Activated CD8-positive, alpha-beta memory T cell treated with anti-CD3 and anti-CD28 coated beads, Interleukin-2, amount 50 U/mL, for 4 hours (primary cell): ENCODE results near the gene ULK2.
"Not testable (repeated sequence)": the region's sequence is repeated elsewhere in the genome, so short reads cannot be mapped to it uniquely, and the experiment has no call there.

Source experiments
- DNase-seq: peaks from one replicate; pipeline ENCODE4 v3.0.0-alpha.2; 2020

Gene ULK2

DNA sequence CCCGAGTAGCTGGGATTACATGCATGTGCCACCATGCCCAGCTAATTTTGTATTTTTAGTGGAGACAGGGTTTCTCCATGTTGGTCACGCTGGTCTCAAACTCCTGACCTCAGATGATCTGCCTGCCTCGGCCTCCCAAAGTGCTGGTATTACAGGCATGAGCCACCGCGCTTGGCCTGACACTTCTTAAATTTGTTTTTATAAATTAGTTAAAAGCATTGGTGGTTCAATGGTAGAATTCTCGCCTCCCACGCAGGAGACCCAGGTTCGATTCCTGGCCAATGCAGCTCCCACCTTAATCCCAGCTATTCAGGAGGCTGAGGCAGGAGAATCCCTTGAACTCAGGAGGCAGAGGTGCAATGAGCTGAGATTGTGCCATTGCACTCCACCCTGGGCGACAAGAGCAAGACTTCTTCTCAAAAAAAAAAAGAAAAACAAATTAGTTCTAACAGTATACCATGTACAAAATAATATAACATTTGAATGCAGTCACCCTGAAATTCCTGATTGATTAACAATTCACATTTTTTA lies 7.0 kb downstream of the ULK2 start:
- not testable (repeated sequence) for DNase-seq

DNA sequence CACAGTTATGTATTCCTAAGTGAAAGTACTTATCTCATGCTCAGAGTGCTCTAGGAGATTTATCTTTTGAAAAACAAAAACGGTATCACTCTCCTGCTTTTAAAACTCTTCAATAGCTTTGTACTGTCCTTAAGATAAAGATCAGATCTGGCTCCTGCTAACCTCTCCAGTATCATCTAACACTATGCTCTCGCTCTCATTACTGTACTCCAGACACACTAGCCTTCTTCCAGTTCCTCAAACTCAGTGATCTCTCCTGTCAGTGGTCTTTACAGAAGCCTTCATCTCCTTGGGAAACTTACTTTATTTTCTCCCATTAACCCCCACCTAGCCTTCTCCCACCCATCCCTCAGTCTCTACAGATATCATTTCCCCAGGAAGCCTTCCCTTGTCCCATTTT lies 10.1 kb downstream of the ULK2 start:
- DNase-seq: no peak

DNA sequence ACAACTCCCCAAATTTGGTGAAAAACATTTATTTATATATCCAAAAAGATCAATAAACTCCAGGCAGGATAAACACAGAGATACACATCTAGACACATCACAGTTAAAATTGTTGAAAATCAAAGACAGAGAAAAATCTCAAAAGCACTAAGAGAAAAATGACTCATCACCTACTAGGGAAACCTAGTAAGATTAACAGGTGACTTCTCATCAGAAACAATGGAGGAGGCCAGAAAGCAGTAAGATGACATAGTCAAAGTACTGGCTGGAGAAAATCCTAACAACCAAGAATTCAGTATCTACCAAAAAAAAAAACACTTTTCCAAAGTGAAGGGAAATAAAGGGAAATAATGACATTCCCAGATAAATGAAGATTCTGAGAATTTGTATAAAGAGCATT lies 33.8 kb downstream of the ULK2 start:
- no peak for DNase-seq

DNA sequence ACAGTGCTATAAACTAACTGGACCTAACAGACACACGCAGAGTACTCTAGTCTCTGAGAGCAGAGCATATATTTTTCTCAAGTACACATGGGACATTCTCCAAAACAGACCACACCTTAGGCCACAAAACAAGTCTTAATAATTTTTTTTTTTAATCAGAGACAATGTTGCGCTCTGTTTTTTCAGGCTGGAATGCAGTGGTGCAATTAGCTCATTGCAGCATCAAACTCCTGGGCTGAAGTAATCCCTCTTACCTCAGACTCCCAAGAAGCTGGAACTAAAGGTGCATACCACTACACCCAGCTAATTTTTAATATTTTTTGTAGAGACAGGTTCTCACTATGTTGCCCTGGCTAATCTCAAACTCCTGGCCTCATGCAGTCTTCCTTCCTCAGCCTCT lies 37.7 kb downstream of the ULK2 start:
- DNase-seq: no peak

DNA sequence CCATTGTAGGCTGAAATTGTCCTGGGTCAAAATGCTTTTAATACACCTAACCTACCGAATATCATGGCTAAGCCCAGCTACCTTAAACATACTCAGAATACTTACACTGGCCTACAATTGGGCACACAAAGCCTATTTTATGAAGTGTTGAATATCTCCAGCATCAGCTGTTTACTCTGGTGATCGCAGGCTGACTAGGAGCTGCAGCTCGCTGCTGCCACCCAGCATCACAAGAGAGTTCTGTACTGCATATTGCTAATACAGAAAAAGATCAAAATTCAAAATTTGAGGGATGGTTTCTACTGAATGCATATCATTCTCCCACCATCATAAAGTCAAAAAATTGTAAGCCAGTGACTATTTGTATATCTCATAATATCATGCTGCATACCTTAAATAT lies 55.3 kb downstream of the ULK2 start:
- DNase-seq: no peak

DNA sequence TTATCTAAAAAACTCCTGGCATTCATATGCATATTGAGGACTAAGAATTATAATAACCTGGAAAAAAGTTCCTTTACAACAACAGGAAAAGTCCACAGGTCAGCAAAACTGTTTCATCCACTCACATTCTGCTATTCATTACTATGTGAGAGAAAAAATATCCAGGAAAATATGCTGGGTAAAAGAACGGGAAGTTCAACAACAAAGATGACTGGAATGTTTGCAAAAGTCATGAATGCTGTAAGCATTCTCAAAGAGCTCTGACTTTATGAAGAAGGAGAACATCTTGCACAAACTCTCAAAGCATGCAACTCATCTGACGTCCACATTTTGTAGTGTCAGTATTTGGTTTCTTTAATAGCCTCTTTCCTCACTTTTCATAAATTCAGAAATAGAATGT lies 62.7 kb downstream of the ULK2 start:
- DNase-seq: no peak

DNA sequence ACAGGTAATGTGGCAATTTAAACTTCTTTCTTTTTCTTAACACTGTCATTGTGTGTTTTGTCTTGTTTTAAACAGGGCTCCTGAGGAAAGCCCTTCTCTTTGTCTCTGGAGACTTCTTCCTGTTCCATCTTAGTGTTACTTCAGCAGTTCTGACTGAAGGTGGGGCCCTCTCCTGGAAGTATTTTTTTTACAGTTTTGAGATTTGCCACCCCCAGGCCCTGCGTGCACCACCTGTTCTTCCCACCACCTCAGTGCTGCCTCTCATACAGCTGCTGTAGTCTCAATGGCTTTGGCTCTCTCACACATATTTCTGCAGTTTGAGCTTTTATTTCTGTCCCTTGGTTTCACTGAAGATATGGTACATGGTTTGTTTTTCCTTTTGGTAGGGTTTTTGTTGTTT lies 67.2 kb downstream of the ULK2 start:
- DNase-seq: no peak

DNA sequence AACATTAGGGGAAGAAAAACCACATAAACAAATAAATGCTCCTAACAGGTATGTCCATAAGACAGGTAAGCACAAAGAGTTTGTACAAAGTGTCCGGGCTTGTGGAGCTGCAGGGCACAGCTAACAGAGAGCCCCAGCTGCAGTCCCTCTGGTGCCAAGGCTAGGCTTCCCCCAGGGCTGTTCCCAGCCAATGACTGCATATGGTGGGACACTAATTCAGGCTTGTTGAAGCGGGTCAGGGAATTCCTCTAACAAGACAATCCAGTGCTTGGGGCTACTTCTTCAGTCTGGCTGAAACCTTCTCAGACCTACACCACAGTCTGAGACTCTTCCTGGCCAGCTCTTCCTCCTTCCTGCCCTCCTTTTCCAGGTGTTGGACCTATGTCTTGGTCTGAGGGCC lies 67.9 kb downstream of the ULK2 start:
- DNase-seq: no peak

DNA sequence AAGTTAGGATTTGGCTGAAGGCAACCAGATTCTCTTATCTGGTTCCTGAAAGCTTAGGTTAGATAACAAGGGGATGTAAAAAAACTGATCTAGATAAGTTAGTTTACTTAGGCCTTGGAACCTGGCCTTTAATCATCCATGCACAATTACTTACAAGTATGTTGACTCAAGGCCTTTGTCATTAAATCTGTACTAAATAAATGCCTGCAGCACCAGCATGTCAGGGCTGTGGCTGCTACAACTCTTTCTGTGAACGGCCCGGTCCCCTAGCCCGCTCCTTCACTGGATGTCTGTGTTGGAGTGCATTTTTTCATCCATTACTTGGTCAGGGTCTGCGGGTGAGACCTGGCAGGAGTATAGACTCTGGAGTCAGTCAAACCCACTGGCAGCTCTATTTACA lies 71.3 kb downstream of the ULK2 start:
- no peak for DNase-seq

DNA sequence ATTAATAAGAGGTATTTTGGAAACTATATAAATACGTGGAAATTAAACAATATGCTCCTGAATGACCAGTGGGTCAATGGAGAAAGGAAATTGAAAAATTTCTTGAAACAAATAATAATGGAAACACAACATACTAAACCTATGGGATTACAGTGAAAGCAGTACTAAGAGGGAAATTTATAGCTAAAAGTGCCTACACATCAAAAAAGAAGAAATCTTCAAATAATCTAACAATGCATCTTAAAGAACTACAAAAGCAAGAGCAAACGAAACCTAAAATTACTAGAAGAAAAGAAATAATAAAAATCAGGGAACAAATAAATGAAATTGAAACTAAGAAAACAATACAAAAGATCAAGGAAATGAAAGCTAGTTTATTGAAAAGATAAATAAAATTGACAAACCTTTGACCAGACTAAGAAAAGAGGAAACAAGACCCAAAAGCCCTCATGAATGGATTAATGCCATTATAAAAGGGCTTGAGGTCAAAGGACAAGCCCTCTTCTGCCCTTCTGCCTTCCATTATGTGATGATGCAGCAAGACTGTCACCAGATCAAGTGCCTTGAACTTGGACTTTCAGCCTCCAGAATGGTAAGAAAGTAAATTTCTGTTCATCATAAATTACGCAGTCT lies 75.7 kb downstream of the ULK2 start:
- no peak for DNase-seq

DNA sequence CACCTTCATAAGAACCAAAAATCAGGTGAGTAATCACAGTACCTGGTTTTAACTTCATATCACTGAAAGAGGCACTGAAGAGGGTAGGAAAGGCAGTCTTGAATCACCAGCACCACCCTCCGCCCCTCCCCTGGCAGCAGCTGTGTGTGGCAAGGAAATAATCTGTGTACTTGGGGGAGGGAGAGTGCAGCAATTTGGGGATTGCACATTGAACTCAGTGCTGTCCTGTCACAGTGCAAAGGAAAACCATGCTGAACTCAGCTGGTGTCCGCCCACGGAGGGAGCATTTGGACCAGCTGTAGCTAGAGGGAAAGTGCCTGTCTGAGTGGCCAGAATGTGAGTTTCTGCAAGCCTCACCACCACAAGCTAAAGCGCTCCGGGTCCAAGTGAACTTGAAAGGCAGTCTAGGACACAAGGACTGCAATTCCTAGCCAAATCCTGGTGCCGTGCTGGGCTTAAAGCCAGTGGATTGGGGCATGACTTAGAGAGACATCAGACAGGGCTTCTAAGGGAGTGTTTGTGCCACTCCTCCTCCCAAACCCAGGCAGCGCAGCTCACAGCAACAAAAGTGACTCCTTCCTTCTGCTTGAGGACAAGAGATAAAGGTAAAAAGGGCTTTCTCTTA lies 79.9 kb downstream of the ULK2 start:
- DNase-seq: no peak

DNA sequence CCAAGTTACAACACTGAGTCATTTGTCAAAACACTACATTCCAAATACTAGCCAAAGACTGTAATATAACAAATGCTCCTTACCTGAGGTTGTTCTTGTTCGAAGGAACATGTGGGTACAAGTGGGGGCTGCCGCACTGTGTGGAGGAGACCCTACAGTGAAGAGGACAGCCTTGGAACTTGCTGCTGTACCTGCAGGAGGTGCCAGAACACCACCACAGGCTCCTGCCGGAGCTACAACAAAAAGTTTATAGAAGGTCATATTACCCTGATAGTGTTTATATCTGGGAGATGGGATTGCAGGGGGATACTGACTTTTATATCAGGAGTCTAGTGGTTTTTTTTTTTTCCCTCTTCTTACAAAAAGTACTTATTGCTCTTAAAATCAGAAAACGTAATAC lies 81.9 kb downstream of the ULK2 start:
- no peak for DNase-seq

DNA sequence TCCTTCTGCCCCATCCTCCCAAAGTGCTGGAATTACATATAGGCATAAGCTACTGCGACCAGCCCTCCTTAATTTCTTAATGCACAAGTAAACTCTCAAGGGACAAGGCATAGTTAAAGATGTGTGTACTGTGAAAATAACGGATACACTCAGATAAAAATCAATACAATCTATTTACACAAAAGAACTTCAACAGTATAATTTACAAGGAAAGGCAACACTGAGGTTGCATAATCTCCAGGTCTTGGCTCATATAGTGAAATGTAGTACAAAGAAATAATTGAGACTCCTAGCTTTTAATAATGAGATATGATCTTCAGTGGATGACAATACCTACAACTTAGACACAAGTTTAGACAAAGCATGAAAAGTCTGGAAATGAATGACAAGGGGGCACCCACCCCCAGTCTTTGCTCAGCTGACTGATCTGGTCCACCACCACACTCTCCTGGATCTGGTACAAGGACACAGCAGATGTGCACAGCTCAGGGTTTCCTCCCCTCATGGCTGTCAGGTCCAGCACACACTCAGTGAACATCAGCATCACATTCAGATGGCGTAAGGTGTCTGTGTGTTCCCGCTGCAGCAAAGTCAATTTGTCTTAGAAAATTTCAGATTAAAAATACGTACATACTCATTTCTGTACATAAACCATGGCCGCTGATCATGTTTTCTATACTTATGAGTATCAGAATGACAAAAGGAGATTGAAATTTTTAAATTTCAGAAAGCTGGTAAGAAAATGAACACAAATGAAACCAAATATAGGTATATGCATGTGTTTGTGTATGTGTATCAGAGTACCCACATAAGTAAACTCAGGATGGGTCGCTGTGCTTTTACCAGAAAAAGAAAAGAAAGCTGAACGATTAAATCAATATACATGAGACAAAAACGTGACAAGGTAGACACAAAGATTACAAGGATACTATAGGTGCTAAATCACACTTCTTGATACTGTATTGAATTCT lies 86.0 kb downstream of the ULK2 start:
- DNase-seq: no peak

DNA sequence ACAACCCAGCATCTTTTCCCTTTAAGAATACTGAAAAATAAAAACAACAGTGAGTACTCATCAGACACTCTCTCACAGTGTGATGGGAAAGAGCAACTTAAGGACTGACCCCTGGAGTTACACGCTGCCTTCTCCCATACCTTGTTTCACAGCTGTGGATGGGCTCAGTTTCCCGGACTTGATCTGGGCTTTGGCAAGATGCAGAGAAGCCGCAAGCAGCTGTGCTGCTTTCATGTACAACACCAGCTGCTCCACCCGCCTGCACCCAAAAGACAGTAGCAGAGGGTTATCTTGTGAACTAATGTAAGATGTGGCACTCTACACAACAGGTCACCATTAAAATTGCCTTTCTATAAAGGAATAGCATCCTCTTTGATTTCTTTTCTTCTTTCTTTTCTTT lies 86.9 kb downstream of the ULK2 start:
- DNase-seq: no peak

DNA sequence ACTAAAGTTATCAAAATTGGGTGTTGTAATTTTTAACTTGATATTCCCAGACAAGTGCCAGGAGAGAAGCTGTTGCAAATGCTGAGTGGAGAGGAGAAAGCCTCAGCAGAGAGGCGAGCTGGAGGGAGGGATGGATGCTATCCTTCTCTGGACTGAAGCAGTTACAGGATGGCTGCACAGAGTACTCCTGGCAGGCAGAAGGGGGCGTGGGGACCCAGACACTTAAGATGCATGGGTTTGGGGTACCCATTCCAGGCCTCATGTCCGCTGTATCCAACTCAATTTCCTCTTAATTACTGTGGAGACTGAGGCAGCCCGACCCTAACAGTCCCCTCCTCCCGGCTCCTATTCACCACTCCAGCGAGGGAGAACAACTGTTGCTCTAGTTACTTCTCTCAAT lies 94.2 kb downstream of the ULK2 start:
- DNase-seq: no peak

DNA sequence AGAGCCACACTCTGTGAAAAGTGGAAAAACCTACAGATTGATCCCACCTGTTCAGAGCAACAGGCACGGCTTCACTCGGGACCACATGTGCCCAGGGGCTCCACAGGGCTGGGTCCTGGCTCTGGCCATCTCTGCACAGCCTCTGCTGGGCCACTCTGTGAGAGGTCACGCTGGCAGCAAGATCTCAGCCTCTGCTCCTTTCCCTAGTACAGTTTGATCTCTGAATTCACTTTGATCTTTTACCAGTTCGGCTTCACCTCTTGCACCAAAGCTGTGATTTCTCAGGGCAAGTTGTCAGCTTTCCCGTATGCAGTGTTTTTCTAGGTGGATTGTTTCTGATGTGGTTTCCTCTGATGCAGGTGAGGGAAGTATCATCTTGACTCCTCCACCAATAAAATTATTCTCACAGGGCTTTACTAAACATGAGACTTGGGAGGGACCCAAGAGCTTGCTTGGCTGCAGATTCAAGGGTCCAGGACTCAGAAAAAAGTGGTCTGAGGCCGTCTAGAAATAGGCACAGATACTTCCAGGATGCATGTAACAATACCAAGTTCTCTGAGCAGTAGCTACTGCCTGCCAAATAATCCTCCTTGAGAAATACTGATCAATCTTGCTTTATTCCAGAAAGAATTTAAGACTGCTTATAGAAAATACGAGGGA lies 95.6 kb downstream of the ULK2 start:
- DNase-seq: no peak

DNA sequence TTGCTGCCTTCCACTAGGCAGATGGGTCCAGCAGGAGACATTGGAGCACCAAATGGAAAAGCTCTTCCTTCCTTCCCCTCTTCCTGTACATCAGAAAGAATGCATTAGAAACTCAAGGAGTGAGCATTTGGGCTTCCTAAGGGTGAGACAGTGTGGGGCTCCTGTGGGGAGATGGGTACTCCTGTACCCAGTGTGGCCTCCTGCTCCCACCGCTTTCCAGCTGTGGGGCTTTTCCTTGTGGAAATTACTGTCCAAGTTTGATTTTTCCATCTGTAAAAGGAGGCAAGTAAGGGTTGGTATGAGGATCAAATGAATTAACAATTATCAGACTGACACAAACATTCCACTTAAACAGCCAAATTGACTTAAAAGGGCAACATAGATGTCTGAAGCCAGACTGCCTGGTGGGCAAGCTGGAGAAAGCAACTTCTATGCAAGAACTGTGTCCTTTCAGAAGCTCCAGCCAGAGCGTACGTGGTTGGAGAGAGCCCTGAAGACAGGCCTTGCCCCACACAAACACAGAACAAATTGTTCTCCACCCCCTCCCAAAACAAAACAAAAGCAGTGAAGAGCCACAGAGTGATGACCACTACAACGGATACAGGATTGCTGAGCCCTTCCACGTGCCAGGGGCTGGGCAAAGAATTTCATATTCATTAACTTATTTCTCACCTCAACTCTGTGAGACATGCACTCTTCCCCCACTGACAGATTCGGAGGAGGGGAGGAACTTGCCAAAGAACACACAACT lies 96.6 kb downstream of the ULK2 start:
- DNase-seq: no peak

DNA sequence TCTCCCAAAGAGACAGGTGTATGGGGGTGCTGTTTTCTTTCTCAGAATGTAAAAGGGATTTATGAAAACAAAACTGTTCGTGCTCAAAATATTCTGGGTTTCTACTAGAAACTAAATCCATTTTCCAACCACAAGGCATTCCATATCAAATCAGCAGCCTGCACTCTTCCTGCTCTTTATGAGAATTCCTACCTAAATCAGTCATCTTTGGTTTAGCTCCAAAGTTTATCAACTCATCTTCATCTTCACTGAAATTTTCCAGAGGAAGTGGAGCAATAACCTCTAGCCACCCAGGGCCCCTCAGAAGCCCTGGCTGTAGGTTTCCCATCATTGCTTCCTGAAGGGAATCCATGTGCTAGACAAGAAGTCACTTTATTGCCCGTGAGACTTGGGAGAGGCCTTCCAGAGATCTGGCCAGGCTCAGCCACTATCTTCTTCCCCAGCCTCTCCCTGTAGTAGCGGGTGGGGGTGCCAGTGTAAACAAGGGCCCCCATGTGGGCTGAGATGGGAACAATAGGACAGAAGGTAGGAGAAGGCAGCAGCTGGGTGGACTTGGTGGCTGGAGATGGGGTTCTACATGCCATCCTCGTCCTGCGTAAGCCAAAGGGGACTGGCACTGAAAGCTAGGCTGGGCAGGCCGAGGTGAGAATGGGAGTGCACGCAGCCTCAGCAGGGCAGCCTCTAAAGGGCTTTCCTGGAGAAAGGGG lies 97.6 kb downstream of the ULK2 start:
- no peak for DNase-seq

DNA sequence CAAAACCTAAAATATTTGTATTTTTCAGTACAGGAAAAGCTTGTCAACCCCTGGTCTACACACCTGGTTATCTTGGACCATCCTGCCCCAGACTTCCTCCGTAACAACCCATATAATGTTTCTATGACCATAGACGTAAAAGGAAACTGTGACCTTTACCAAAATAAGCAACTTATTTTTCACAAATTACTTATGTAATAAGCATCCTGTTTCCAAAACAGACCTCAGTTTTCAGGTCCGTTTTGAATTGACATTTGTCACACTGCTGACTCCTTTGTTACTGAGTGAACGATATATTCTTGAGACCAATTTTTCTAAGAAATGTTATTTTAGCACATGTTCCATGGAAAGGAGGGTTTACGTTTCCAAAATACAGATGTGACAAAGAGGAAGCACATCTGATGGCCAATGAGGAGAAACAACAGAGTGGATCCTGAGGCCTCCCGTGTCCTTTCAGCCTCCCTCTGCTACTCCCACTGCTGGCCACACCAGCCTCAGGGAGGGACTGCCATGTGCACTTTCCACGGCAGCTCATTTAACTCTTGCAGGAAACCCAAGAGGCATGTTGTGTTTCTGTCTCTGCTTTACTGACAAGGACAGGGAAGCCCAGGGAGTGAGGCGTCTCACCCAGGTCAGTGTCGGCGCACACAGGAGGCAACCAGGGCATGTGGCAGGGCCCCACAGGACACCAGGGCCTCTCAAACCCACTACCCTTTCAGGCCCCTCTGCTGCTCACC lies 99.5 kb downstream of the ULK2 start:
- DNase-seq: no peak

DNA sequence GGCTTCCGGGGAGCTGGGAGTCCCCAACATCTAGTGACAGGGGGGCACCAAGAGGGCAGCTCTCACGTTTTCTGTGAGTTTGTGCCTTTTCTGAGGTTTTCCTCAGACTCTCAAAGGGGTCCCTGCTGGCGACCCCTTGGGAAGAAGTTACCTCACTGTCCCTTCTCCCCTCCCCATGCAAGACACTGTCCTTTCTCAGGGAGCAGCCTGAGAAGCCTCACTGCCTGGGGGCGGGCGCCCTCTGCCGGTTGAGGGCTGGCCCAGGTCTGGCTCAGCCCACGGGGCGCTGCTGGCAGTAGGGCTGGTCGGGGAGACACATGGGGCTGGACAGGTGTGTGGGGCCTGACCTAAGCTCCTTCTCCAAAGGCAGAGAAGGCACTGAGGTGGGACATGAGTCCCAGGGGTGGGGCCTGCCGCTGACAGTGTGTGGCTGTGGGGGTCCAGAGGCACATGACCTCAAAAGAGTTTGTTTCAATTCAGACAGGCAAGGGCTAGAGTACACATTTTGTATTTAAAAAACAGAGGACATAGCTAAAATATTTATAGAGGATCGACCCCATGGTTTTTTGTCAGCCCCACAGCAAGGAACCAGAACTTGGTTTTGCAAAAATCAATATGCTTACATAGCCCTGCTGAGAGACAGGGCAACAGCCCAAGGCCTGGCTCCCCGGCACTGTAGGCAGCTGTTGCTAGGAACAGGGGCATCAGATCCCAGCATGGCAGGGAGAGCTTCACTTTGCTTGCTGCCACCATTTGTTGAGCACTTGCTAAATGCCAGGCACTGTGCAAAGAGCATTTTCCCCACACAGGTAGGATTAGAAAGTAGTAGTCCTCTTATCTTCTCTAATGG lies 101.1 kb downstream of the ULK2 start:
- DNase-seq: peak; percentile 81
